WTC11 (cell line): ENCODE results near the gene SETD9.

Experiments
- CREB1 ChIP-seq: sonication (generic); formaldehyde crosslinking; IDR thresholded peaks from 2 replicates; pipeline ENCODE4 v1.8.0; 2023; ENCODE audit warnings: mild to moderate bottlenecking, missing genetic modification reagents
- CREM ChIP-seq: sonication (generic); formaldehyde crosslinking; IDR thresholded peaks from 2 replicates; pipeline ENCODE4 v1.8.1; 2022; ENCODE audit warnings: mild to moderate bottlenecking, missing genetic modification reagents, moderate library complexity
- CTCF ChIP-seq: fragments of 200-600 bp; IDR thresholded peaks from 2 replicates; pipeline ENCODE4 v1.8.0; 2022; ENCODE audit warnings: antibody characterized with exemption
- FOXJ3 ChIP-seq: sonication (generic); formaldehyde crosslinking; IDR thresholded peaks from 2 replicates; pipeline ENCODE4 v1.9.0; 2021; ENCODE audit warnings: missing genetic modification reagents, mild to moderate bottlenecking, borderline replicate concordance
- GABPB1 ChIP-seq: sonication (generic); formaldehyde crosslinking; IDR thresholded peaks from 2 replicates; pipeline ENCODE4 v1.8.1; 2023; ENCODE audit warnings: mild to moderate bottlenecking, missing genetic modification reagents
- MYBL2 ChIP-seq: sonication (generic); formaldehyde crosslinking; IDR thresholded peaks from 2 replicates; pipeline ENCODE4 v1.8.1; 2023; ENCODE audit warnings: mild to moderate bottlenecking, moderate library complexity, missing genetic modification reagents
- NFE2L1 ChIP-seq: sonication (generic); formaldehyde crosslinking; IDR thresholded peaks from 2 replicates; pipeline ENCODE4 v1.8.1; 2023; ENCODE audit warnings: missing genetic modification reagents
- NFYB ChIP-seq: sonication (generic); formaldehyde crosslinking; conservative IDR thresholded peaks from 2 replicates; pipeline ENCODE4 v1.8.0; 2022; ENCODE audit warnings: low read depth, missing genetic modification reagents
- PRDM15 ChIP-seq: sonication (generic); formaldehyde crosslinking; IDR thresholded peaks from 2 replicates; pipeline ENCODE4 v1.8.0; 2022; ENCODE audit warnings: missing genetic modification reagents
- RORB ChIP-seq: fragments of 250-450 bp; sonication (Bioruptor Pico); IDR thresholded peaks from 2 replicates; pipeline ENCODE4 v1.9.0; 2021; ENCODE audit warnings: mild to moderate bottlenecking
- SP1 ChIP-seq: sonication (generic); formaldehyde crosslinking; conservative IDR thresholded peaks from 2 replicates; pipeline ENCODE4 v1.8.1; 2022; ENCODE audit warnings: missing genetic modification reagents
- TCF7 ChIP-seq: sonication (generic); formaldehyde crosslinking; IDR thresholded peaks from 2 replicates; pipeline ENCODE4 v1.8.0; 2022; ENCODE audit warnings: mild to moderate bottlenecking, low read depth, missing genetic modification reagents, moderate library complexity
- ZBTB43 ChIP-seq: sonication (generic); formaldehyde crosslinking; IDR thresholded peaks from 2 replicates; pipeline ENCODE4 v1.8.1; 2023; ENCODE audit warnings: mild to moderate bottlenecking, missing genetic modification reagents
- ZNF317 ChIP-seq: sonication (generic); formaldehyde crosslinking; IDR thresholded peaks from 2 replicates; pipeline ENCODE4 v1.8.1; 2023; ENCODE audit warnings: low read depth, mild to moderate bottlenecking, moderate library complexity, missing genetic modification reagents, borderline replicate concordance

GRCh38 chr5:56900395-56900794 lies 9.0 kb upstream of the SETD9 start:
- TF ChIP-seq ZBTB43 (CRISPR knock-in tag), result no peak
- TF ChIP-seq CREB1 (CRISPR knock-in tag), result no peak
- no peak for TF ChIP-seq CTCF
- TF ChIP-seq MYBL2 (CRISPR knock-in tag), result no peak
- TF ChIP-seq FOXJ3, result no peak
- no peak for TF ChIP-seq NFE2L1 (CRISPR knock-in tag)
- no peak for TF ChIP-seq PRDM15 (CRISPR knock-in tag)
- no peak for TF ChIP-seq GABPB1 (CRISPR knock-in tag)
- no peak for TF ChIP-seq ZNF317
- TF ChIP-seq SP1, result no peak
- TF ChIP-seq TCF7, result no peak
- no peak for TF ChIP-seq NFYB (CRISPR knock-in tag)
- no peak for TF ChIP-seq RORB
- no peak for TF ChIP-seq CREM (CRISPR knock-in tag)
